Stimulated activated CD4-positive, alpha-beta T cell treated with anti-CD3 and anti-CD28 coated beads, TNF-alpha, amount 100 ng/mL, for 48 hours (primary cell): ENCODE results near the gene ADCY2.

Experiments
- DNase-seq, 3 donors: peaks; one replicate each; pipeline ENCODE4 v3.0.0-alpha.2; 2020; ENCODE audit warnings: low read depth in 3 of 3

Gene ADCY2

GRCh38 chr5:7828269-7828668, 432.3 kb downstream of the ADCY2 start:
- no peak for DNase-seq

GRCh38 chr5:7834982-7835381, 439.0 kb downstream of the ADCY2 start:
- DNase-seq: no peak

- DNase-seq: no peak
These were observed 441.5 kb downstream of the ADCY2 start for GRCh38 chr5:7837403-7837802.

- DNase-seq: no peak
These were observed 446.6 kb downstream of the ADCY2 start for GRCh38 chr5:7842531-7842930.

- no peak for DNase-seq
These were observed 449.0 kb downstream of the ADCY2 start for GRCh38 chr5:7844901-7845300.

GRCh38 chr5:7845557-7845956, 449.6 kb downstream of the ADCY2 start:
- no peak for DNase-seq

GRCh38 chr5:7846327-7846726, 450.4 kb downstream of the ADCY2 start:
- DNase-seq: no peak

GRCh38 chr5:7848296-7848695, 452.4 kb downstream of the ADCY2 start:
- DNase-seq: no peak

- DNase-seq: no peak
These were observed 453.9 kb downstream of the ADCY2 start for GRCh38 chr5:7849681-7850394.

GRCh38 chr5:7850395-7851239, 454.7 kb downstream of the ADCY2 start, which contains the start of gene CFAP90:
TSS of gene CFAP90 (minus strand) at chr5:7851133. CDS start at chr5:7851021, 112 bp downstream.
- no peak for DNase-seq

- no peak for DNase-seq
These were observed 455.3 kb downstream of the ADCY2 start for GRCh38 chr5:7851240-7851592.

GRCh38 chr5:7851617-7852289, 455.8 kb downstream of the ADCY2 start:
- no peak for DNase-seq

GRCh38 chr5:7852542-7852941, 456.6 kb downstream of the ADCY2 start:
- DNase-seq: no peak

- DNase-seq: no peak
These were observed 457.1 kb downstream of the ADCY2 start for GRCh38 chr5:7852988-7853387.

GRCh38 chr5:7855611-7856010, 459.7 kb downstream of the ADCY2 start:
- no peak for DNase-seq

- DNase-seq: no peak
These were observed 460.9 kb downstream of the ADCY2 start for GRCh38 chr5:7856855-7857254.

- no peak for DNase-seq
These were observed 461.4 kb downstream of the ADCY2 start for GRCh38 chr5:7857361-7857760.

GRCh38 chr5:7857926-7858632, 462.1 kb downstream of the ADCY2 start:
- DNase-seq: no peak

- no peak for DNase-seq
These were observed 470.3 kb downstream of the ADCY2 start for GRCh38 chr5:7866196-7866595.

- no peak for DNase-seq
These were observed 471.3 kb downstream of the ADCY2 start for GRCh38 chr5:7867260-7867659.

GRCh38 chr5:7868427-7868772, 472.5 kb downstream of the ADCY2 start:
- no peak for DNase-seq
